HL-60 (cell line): ENCODE results near the gene DGCR6.
"Not testable (repeated sequence)": the region's sequence is repeated elsewhere in the genome, so short reads cannot be mapped to it uniquely, and the experiment has no call there.

Experiments
- GABPA ChIP-seq: IDR thresholded peaks from 2 replicates; pipeline ENCODE4 v1.6.1; 2012; ENCODE audit warnings: low read depth
- POLR2AphosphoS5 ChIP-seq: IDR thresholded peaks from 2 replicates; pipeline ENCODE4 v1.6.1; 2012; ENCODE audit warnings: low read depth
- TF ChIP-seq, protein P1 (sequence below): IDR thresholded peaks from one replicate; pipeline ENCODE4 v1.5.1; 2011; ENCODE audit warnings: low read length, control low read depth, inconsistent platforms; ENCODE audit not compliant: insufficient read depth
- TF ChIP-seq, protein P2 (sequence below): IDR thresholded peaks from 2 replicates; pipeline ENCODE4 v1.6.1; 2012; ENCODE audit warnings: low read depth; ENCODE audit not compliant: insufficient replicate concordance

DNA sequence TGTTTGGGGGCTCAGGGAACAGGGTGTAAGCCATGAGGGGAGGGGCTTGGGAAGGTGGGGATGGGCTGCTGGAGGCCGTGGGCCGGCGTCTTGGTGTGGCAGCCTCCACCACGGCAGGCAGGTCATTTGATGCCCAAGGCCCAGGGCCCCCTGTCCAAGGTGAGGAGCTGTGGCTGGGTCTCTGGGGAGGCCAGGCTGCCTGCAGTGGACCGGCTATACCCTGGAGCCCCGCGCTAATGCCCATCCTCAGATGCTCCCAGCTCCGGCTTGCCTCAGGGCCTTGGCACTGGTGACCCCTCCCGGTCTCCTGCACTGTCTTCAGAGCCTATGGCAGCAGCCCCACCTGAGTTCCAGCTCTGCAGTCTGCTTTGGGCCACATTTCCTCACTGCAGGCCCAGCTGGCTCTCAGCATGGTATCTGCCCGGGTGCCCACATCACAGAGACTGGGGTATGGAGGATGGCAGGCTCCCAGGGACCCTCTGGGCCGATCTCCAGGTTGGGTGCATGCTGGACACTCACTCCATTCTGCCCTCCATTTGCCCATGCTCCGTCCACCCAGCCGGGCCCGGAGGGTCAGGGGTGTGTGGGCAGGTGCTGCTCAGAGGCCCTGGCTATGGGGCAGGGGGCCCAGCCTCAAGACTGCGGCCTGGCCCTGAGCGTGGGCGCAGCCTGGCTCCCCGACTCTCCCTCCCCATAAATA, 51.7 kb downstream of the DGCR6 start:
- TF ChIP-seq GABPA, POLR2AphosphoS5: not testable (repeated sequence)
- TF ChIP-seq, protein P1, sequence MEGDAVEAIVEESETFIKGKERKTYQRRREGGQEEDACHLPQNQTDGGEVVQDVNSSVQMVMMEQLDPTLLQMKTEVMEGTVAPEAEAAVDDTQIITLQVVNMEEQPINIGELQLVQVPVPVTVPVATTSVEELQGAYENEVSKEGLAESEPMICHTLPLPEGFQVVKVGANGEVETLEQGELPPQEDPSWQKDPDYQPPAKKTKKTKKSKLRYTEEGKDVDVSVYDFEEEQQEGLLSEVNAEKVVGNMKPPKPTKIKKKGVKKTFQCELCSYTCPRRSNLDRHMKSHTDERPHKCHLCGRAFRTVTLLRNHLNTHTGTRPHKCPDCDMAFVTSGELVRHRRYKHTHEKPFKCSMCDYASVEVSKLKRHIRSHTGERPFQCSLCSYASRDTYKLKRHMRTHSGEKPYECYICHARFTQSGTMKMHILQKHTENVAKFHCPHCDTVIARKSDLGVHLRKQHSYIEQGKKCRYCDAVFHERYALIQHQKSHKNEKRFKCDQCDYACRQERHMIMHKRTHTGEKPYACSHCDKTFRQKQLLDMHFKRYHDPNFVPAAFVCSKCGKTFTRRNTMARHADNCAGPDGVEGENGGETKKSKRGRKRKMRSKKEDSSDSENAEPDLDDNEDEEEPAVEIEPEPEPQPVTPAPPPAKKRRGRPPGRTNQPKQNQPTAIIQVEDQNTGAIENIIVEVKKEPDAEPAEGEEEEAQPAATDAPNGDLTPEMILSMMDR = not testable (repeated sequence)
- TF ChIP-seq, protein P2, sequence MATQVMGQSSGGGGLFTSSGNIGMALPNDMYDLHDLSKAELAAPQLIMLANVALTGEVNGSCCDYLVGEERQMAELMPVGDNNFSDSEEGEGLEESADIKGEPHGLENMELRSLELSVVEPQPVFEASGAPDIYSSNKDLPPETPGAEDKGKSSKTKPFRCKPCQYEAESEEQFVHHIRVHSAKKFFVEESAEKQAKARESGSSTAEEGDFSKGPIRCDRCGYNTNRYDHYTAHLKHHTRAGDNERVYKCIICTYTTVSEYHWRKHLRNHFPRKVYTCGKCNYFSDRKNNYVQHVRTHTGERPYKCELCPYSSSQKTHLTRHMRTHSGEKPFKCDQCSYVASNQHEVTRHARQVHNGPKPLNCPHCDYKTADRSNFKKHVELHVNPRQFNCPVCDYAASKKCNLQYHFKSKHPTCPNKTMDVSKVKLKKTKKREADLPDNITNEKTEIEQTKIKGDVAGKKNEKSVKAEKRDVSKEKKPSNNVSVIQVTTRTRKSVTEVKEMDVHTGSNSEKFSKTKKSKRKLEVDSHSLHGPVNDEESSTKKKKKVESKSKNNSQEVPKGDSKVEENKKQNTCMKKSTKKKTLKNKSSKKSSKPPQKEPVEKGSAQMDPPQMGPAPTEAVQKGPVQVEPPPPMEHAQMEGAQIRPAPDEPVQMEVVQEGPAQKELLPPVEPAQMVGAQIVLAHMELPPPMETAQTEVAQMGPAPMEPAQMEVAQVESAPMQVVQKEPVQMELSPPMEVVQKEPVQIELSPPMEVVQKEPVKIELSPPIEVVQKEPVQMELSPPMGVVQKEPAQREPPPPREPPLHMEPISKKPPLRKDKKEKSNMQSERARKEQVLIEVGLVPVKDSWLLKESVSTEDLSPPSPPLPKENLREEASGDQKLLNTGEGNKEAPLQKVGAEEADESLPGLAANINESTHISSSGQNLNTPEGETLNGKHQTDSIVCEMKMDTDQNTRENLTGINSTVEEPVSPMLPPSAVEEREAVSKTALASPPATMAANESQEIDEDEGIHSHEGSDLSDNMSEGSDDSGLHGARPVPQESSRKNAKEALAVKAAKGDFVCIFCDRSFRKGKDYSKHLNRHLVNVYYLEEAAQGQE = not testable (repeated sequence)
